SU-DHL-6 (cell line): ENCODE results near the gene PDE4B.

ENCODE experiments used
- CTCF ChIP-seq: fragments of 200-600 bp; sonication (generic); IDR thresholded peaks from one replicate; pipeline ENCODE4 v1.5.1; 2017; ENCODE audit warnings: antibody characterized with exemption, mild to moderate bottlenecking, low read length, moderate library complexity; ENCODE audit not compliant: insufficient read depth, poor library complexity, severe bottlenecking
- EZH2phosphoT487 ChIP-seq: fragments of 200-600 bp; sonication (generic), shearing (Covaris generic); conservative IDR thresholded peaks from 2 replicates; pipeline ENCODE4 v1.6.1; 2018; ENCODE audit warnings: mild to moderate bottlenecking, antibody characterized with exemption, low read length, moderate library complexity, mixed read lengths

GRCh38 chr1:66095190-66095589 lies 302.5 kb downstream of the PDE4B start:
- TF ChIP-seq CTCF, result no peak
- no peak for TF ChIP-seq EZH2phosphoT487
